GM19463 (cell line): ENCODE data around the gene SEMA4B.
A peak's percentile ranks its signal among the peaks of the same experiment; 100 is the strongest.
"Not testable (repeated sequence)": the region's sequence is repeated elsewhere in the genome, so short reads cannot be mapped to it uniquely, and the experiment has no call there.

ENCODE experiments used
- ATAC-seq: cut with Tn5 transposase; IDR thresholded peaks from one replicate; pipeline ENCODE4 v1.9.1; 2021; ENCODE audit warnings: mild to moderate bottlenecking, moderate library complexity; ENCODE audit not compliant: unreplicated experiment

The SEMA4B gene

GRCh38 chr15:90257776-90258175 is 56.6 kb downstream of the SEMA4B start:
- no peak for ATAC-seq

GRCh38 chr15:90259524-90259923 is 58.4 kb downstream of the SEMA4B start:
- ATAC-seq: peak; percentile 78

GRCh38 chr15:90260731-90261130 is 59.6 kb downstream of the SEMA4B start:
- not testable (repeated sequence) for ATAC-seq

GRCh38 chr15:90261811-90262210 is 60.7 kb downstream of the SEMA4B start:
- no peak for ATAC-seq

- ATAC-seq: no peak
These were observed 61.3 kb downstream of the SEMA4B start for GRCh38 chr15:90262426-90262825.

- no peak for ATAC-seq
These were observed 63.5 kb downstream of the SEMA4B start for GRCh38 chr15:90264671-90265070.

GRCh38 chr15:90265271-90266060 is 64.3 kb downstream of the SEMA4B start, which contains the start of gene NGRN:
NGRN (plus strand) TSS chr15:90265672; CDS start chr15:90265713, 41 bp downstream.
- peak; percentile 89 for ATAC-seq

GRCh38 chr15:90266061-90266431 is 64.9 kb downstream of the SEMA4B start:
- no peak for ATAC-seq

GRCh38 chr15:90266485-90266884 is 65.4 kb downstream of the SEMA4B start:
- no peak for ATAC-seq

- no peak for ATAC-seq
These were observed 67.3 kb downstream of the SEMA4B start for GRCh38 chr15:90268415-90268814.

- no peak for ATAC-seq
These were observed 69.5 kb downstream of the SEMA4B start for GRCh38 chr15:90270502-90271150.

GRCh38 chr15:90271459-90272166 is 70.5 kb downstream of the SEMA4B start:
- ATAC-seq: no peak

- ATAC-seq: not testable (repeated sequence)
These were observed 77.3 kb downstream of the SEMA4B start for GRCh38 chr15:90278467-90278866.
